ENCODE data around the gene CDH6. TPM values are rescaled to one million over a fixed set of nuclear protein-coding genes. Genes with fewer than 3 reads are reported as not detected.

CDH6 gene
- total and polyA plus RNA-seq, 2 of the 4 experiments (the other 2 are of a cell fraction): 72.2 to 232 TPM

DNA sequence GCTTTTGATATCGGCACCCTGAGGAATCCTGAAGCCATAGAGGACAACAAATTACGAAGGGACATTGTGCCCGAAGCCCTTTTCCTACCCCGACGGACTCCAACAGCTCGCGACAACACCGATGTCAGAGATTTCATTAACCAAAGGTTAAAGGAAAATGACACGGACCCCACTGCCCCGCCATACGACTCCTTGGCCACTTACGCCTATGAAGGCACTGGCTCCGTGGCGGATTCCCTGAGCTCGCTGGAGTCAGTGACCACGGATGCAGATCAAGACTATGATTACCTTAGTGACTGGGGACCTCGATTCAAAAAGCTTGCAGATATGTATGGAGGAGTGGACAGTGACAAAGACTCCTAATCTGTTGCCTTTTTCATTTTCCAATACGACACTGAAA, 129.5 kb downstream of the CDH6 start:
- Histone ChIP-seq H3K56ac (ENCODE audit: extremely low read depth, insufficient read depth, low read length) (no peak overlapping the region), H3K27ac (ENCODE audit: insufficient read depth, low read length) (no peak overlapping the region), H4K20me1 (ENCODE audit: insufficient read depth, low read length) (no peaks in the 10 kb centered on the region), H2BK20ac (ENCODE audit: low read depth, low read length) (no peak overlapping the region), H2BK120ac (ENCODE audit: low read depth, low read length) (no peak overlapping the region), H3K9ac (ENCODE audit: low read depth, low read length) (no peak overlapping the region), H2AK5ac (ENCODE audit: low read depth, low read length) (no peak overlapping the region), H3K23ac (ENCODE audit: low read depth, low read length) (no peak overlapping the region), H3K9me3 (ENCODE audit: control insufficient read depth, insufficient read depth, low read length) (no peaks in the 10 kb centered on the region), H3K27me3 (ENCODE audit: control insufficient read depth, insufficient read depth, low read length) (no peaks in the 10 kb centered on the region), H2BK5ac (ENCODE audit: low read depth, low read length, poor library complexity, severe bottlenecking) (no peak overlapping the region), H2AFZ (replicated peaks; ENCODE audit: low read length, poor library complexity) (peak overlapping the region; percentile 47), H3K14ac (replicated peaks; ENCODE audit: low read depth, low read length) (no peak overlapping the region), H3K4ac (ENCODE audit: low read depth, low read length) (no peak overlapping the region), H3K18ac (ENCODE audit: low read depth, low read length) (no peak overlapping the region), H3K4me3 (ENCODE audit: insufficient read depth, low read depth, low read length) (no peak overlapping the region), H4K5ac (ENCODE audit: low read depth, low read length) (no peak overlapping the region; the same call in 1 of the 2 replicates), H3K36me3 (ENCODE audit: control insufficient read depth, insufficient read depth, low read length) (peaks cover 9% of the 10 kb centered on the region), H2AK9ac (replicated peaks; ENCODE audit: low read depth, low read length, poor library complexity) (no peak overlapping the region), H3K4me2 (ENCODE audit: low read depth, low read length) (no peak overlapping the region), H3K4me1 (ENCODE audit: control insufficient read depth, insufficient read depth, low read length) (no peaks in the 10 kb centered on the region), H4K8ac (ENCODE audit: low read depth in 2 of 2, low read length in 2 of 2) (no peak overlapping the region), H3K9me1 (ENCODE audit: insufficient read depth, low read length) (no peaks in the 10 kb centered on the region), H2BK15ac (ENCODE audit: low read depth, low read length) (no peak overlapping the region), H4K91ac (ENCODE audit: insufficient read depth, low read depth, low read length) (no peak overlapping the region), H3K79me1 (ENCODE audit: low read depth in 1 of 2, low read length in 2 of 2) (no peaks in the 10 kb centered on the region)
- WGBS, 2 experiments (ENCODE audit: extremely low coverage in 2 of 2, insufficient read length in 1 of 2): 90% methylated on average over 12 of the region's 18 CpGs; no CpG with 5 or more reads in 1 of the 2 experiments
- ATAC-seq (ENCODE audit: low read depth) (no peak), DNase-seq (no peak)
- in situ Hi-C loops (cut with MboI; ENCODE audit: low sequenced_read_pairs) (no loop called here), intact Hi-C loops (cut with micrococcal nuclease) (no loop called here), dilution Hi-C loops (cut with HindIII; ENCODE audit: low sequenced_read_pairs, unreplicated experiment) (no loop called here)
- TF ChIP-seq RCOR1 (IDR thresholded peaks at IDR 0.05; ENCODE audit: insufficient replicate concordance, low read length): no peak
- no peak for TF ChIP-seq BHLHE40 (IDR thresholded peaks at IDR 0.05; ENCODE audit: low read depth, low read length)
- no peak for TF ChIP-seq MXI1 (IDR thresholded peaks at IDR 0.05; ENCODE audit: borderline replicate concordance, low read depth, low read length)
- no peak for TF ChIP-seq NFE2L2 (IDR thresholded peaks at IDR 0.05; ENCODE audit: low read depth, low read length)
- TF ChIP-seq, protein P1, sequence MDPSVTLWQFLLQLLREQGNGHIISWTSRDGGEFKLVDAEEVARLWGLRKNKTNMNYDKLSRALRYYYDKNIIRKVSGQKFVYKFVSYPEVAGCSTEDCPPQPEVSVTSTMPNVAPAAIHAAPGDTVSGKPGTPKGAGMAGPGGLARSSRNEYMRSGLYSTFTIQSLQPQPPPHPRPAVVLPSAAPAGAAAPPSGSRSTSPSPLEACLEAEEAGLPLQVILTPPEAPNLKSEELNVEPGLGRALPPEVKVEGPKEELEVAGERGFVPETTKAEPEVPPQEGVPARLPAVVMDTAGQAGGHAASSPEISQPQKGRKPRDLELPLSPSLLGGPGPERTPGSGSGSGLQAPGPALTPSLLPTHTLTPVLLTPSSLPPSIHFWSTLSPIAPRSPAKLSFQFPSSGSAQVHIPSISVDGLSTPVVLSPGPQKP (IDR thresholded peaks at IDR 0.05; ENCODE audit: borderline replicate concordance, low read depth, low read length): no peak
- no peak for TF ChIP-seq MAZ (IDR thresholded peaks at IDR 0.05; ENCODE audit: borderline replicate concordance, low read depth, low read length)
- TF ChIP-seq CHD1 (IDR thresholded peaks at IDR 0.05; ENCODE audit: low read depth, low read length): no peak
- no peak for TF ChIP-seq CEBPB (IDR thresholded peaks at IDR 0.05; ENCODE audit: low read depth, low read length)
- POLR2A ChIA-PET (ENCODE audit: unreplicated experiment): no interaction called here
- CTCF ChIA-PET: no interaction called here
- no TSS peak for BruUV-seq (replicated peaks)

Measured in IMR-90 (cell line).